ENCODE measurements around the gene ANXA7. TPM values are rescaled to one million over a fixed set of nuclear protein-coding genes. Genes with fewer than 3 reads are reported as not detected.
A peak's percentile ranks its signal among the peaks of the same experiment; 100 is the strongest.

ANXA7 gene
- total and polyA plus RNA-seq, 9 donors: 56.3 to 131 (median 115) TPM

- Histone ChIP-seq H3K27me3 (no peaks in the 10 kb centered on the region), H3K4me3 (no peak overlapping the region), H3K4me1 (ENCODE audit: insufficient read depth) (no peaks in the 10 kb centered on the region), H3K9me3 (no peaks in the 10 kb centered on the region), H3K27ac (no peak overlapping the region), H3K36me3 (no peaks in the 10 kb centered on the region)
- DNase-seq: no peak
- intact Hi-C loops (cut with DNase I): no loop called here
- TF ChIP-seq CTCF (IDR thresholded peaks at IDR 0.05) (no peak), EP300 (IDR thresholded peaks at IDR 0.05) (no peak), POLR2A (IDR thresholded peaks at IDR 0.05) (no peak)
- 97 to 99% (median 97%) methylated on average over 3 of the region's 3 CpGs for WGBS, 3 donors
Measured at GRCh38 chr10:73364964-73365363, 48.9 kb downstream of the ANXA7 start.

- TF ChIP-seq POLR2A (IDR thresholded peaks at IDR 0.05): no peak
- no peak for TF ChIP-seq EP300 (IDR thresholded peaks at IDR 0.05)
- TF ChIP-seq CTCF (IDR thresholded peaks at IDR 0.05): no peak
- no peak overlapping the region for H3K27ac ChIP-seq
- H3K4me3 ChIP-seq: no peak overlapping the region
- peaks cover 3% of the 10 kb centered on the region for H3K4me1 ChIP-seq (ENCODE audit: insufficient read depth)
- intact Hi-C loops (cut with DNase I): no loop called here
- H3K36me3 ChIP-seq: no peaks in the 10 kb centered on the region
- H3K27me3 ChIP-seq: no peaks in the 10 kb centered on the region
- H3K9me3 ChIP-seq: no peaks in the 10 kb centered on the region
- DNase-seq: no peak
- 66 to 82% (median 75%) methylated on average over 8 of the region's 8 CpGs for WGBS, 3 donors
Measured at GRCh38 chr10:73359492-73359891, 54.4 kb downstream of the ANXA7 start.

GRCh38 chr10:73358331-73359279 is 55.3 kb downstream of the ANXA7 start, which contains the start of gene CFAP70:
Gene CFAP70 (minus strand): TSS chr10:73358864. CDS start chr10:73354796, 4,068 bp downstream.
- Histone ChIP-seq H3K9me3 (no peaks in the 10 kb centered on the region), H3K27me3 (no peaks in the 10 kb centered on the region), H3K27ac (no peak within 1 kb of the TSS), H3K36me3 (no peaks in the 10 kb centered on the region), H3K4me3 (peak within 1 kb of the TSS; percentile 69), H3K4me1 (ENCODE audit: insufficient read depth) (peaks cover 3% of the 10 kb centered on the region)
- 0 to 1% (median 1%) methylated on average over 45 of the region's 45 CpGs for WGBS, 3 donors
- DNase-seq: peak; percentile 91 to 93 (median 93)
- TF ChIP-seq POLR2A (IDR thresholded peaks at IDR 0.05) (peak; percentile 10), CTCF (IDR thresholded peaks at IDR 0.05) (no peak)
- intact Hi-C loops (cut with DNase I): no loop called here

GRCh38 chr10:73357821-73358220 is 56.0 kb downstream of the ANXA7 start:
- Histone ChIP-seq H3K27ac (no peak overlapping the region), H3K4me1 (ENCODE audit: insufficient read depth) (peaks cover 3% of the 10 kb centered on the region), H3K9me3 (no peaks in the 10 kb centered on the region), H3K4me3 (peak overlapping the region; percentile 69), H3K36me3 (no peaks in the 10 kb centered on the region), H3K27me3 (no peaks in the 10 kb centered on the region)
- intact Hi-C loops (cut with DNase I): no loop called here
- WGBS, 3 donors: 21 to 31% (median 29%) methylated on average over 5 of the region's 5 CpGs
- DNase-seq: no peak
- TF ChIP-seq CTCF (IDR thresholded peaks at IDR 0.05): no peak
- no peak for TF ChIP-seq EP300 (IDR thresholded peaks at IDR 0.05)
- TF ChIP-seq POLR2A (IDR thresholded peaks at IDR 0.05): no peak

Data from ovary (tissue), 9 donors.